Measurements from ENCODE around the gene OGA.

The OGA gene

DNA sequence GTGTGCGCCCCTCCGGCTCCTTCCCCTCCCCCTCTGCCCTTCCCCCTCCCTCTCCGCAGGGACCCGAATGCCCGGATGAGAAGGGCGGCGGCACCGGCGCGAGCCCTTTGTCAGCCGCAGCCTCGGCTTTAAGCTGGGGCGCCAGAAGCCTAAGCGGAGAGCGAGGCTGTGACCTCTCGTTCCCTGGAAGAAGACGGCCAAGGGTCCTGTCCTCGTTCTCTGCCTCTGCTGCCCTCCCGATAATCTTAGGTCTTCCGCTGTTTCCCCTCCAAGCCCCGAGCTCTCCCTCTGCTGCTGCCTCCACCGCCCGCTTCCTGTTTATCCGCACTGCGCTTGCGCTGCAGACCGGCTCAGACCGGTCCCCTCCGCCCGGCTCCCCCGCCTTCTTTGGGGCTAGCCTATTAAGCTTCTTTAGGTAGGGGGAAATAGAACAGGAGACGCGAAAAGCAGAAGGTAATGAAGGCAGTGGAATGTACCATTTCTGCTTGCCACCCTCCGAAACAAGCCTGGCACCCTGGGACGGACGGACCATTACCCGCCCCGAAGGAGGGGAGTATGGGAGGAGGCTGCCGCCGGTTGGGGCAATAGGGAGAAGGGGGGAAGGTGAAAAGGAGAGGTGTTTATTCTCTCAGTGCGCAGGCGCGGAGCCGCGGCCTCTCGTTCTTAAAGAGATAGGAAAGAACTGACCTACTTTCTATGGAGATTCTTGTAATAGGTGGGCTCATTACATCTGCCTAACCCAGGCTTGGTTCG is at the start of gene OGA:
OGA (minus strand) TSS at position 326 of the 753 bp plus-strand sequence. CDS start 422 bp downstream, outside the sequence.
- peak; percentile 98 for DNase-seq (ENCODE audit: low spot score)

DNA sequence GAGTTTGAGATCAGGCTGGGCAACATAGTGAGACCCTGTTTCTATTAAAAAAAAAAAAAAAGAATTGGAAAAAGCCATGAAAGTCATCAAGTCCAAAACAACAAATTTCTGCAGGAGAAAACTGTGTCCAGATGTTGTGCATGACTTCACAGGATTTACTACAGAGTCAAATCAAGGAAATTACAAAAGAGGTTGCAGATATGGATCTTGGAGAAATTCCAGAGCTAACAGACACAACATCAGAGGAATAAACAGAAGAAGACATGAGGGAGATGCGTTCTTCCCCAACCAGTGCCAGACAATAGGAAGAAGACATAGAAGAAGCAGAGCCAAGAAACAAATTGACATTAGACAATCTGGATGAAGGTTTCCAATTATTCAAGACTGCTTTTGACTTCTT is 49.7 kb upstream of the OGA start:
- DNase-seq (ENCODE audit: low spot score) = no peak

DNA sequence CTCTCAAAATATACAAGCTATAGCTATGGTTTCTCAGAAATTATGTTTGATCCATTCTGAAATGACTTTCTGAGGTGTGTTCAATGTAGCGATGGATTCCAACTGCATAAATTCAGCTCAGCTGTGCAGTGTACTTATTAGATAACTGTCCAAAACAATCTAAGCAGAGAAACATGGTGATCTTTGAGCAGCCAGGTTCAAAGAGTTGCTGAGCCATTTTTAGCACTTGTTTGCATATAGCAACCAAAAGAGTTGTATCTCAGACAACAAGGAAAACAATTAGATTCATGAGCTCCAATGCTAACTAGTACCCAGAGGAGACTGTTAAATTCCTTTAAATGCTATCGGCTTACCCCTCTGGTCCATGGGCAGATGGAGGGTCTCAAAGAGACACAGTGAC is 41.3 kb upstream of the OGA start:
- DNase-seq (ENCODE audit: low spot score) = no peak

DNA sequence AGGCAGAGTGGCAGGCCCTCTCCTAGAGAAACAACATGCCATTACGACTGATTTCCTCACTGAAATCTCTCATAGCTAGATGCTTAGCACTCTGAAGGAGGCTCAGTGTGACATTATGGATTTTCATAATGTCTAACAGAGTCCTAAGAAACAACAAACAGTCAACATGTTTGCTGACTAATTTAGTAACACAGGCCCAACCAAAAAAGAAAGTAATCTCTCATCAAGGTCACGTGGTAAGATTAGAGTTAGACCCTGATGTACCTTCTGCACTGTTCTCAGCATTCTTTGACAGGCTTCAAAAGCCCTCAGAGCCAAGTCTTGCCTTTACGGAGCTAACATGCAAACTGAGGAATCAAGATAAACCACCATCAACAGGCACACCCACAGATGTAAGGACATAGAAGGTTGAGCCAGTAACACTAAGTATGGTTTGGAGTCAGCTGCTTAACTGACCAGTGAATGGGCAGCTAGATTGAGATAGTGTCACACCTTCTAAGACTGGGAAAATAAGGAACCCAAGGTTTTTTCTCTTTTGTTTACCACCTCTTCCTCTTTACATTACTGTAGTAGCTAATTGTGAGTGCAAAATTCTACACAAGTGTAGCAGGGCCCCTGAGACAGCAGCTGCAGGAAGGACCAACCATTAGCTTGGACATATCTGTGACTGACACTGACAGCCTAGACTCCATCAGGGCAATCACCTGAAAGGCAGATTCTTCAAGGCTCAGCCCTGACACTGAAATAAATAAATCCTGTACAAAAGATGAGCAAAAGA is 40.7 kb upstream of the OGA start:
- DNase-seq (ENCODE audit: low spot score) = no peak

DNA sequence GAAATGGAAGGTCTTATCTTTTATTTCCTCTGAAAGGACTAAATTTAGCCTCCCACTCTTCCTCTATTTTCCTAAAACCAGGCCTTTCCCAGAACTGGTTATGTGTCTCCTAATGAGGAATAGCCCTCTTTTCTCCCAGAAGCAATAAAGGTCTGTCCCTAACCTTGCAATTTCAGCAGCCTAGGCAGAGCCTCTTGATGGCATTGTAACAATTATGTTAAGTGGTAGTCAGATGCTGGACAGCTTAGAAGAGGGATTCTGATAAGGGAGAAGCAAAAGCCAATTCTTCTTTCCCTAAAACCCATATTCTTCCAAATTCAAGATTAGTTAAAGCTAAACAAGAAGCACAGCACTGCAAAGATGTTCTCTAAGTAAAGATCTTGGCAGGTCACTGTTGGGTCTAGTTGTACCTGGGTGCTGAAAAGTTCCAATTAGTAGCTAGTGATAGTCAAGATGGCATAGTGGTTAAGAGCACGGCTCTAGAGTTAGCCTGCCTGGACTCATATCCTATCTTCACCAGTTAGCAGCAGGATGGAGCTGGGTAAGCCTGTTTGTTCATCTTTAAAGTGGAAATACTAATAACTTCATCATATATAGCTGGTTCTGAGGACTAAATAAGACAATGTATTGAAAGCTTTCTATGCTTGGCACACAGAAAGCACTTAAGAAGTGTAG is 39.7 kb upstream of the OGA start:
- DNase-seq (ENCODE audit: low spot score) = no peak

DNA sequence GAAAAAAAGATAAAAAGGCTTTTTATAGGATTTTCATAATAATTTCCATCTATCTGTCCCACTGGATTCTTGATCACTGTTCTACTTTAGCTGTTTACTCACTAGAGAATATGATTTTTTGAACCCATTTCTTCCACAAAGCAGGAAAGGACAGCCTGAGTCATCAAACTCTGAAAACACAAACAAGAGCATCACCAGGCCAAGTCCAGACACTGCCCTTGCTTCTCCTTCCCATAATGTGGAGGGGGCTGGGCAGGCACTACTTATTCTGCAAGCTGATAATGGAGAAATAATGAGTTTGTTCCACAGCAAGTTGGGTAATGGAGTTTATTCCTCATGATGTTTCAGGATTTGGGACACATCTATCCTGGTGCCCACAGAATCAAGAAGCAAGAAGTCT is 38.4 kb upstream of the OGA start:
- peak; percentile 68 for DNase-seq (ENCODE audit: low spot score)

DNA sequence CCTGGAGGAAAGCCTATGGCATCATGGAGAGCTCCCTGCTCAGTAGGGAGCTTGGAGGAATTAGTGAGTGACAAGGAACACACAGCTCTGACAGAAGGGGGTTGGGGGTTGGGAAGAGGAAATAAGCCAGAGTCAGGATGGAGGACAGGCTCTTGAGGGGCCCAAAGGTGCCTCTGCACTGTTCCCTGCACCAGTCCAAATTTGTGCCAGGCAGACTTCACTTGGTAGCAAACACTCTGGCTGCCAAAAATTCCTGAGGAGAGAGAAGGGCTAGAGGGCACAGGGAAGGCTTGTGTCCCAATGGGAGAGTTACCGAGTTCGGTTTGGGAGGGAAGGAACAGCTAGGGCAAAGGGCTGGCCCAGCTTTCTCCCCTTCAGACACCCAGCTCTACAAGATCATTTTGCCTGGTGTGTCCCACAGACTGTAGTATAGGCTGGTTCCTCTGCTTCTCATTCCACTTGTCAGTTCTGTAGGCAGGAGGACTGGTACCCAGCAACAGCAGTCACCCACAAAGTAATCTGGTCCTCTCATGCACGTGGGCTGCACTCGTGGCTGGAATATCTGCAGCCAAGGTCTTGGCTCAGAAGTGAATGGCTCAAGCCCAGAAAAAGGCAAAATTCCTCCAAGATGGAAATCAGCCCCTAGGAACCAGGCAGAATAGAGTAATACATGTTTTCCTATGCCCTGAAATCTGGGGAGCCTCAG is 33.3 kb upstream of the OGA start:
- DNase-seq (ENCODE audit: low spot score) = no peak

DNA sequence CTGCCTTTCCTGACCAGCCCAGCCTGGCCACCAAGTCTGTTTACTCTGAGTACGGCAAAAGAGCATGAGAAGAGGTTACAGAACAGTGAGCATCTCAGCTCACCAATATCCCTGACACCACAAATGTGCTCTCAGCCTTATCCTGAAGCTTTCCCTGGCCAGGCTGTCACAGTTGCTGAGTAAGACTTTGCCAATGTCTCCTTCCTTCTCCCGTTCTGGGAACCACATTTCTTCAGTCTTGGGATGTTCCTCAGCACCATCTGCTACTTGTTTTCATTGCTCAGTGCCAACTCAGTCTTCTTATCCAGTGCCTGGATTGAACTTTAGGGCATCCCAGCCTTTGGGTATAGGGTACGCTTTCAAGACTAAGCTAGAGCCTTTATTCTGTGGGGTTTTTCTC is 32.5 kb upstream of the OGA start:
- no peak for DNase-seq (ENCODE audit: low spot score)

DNA sequence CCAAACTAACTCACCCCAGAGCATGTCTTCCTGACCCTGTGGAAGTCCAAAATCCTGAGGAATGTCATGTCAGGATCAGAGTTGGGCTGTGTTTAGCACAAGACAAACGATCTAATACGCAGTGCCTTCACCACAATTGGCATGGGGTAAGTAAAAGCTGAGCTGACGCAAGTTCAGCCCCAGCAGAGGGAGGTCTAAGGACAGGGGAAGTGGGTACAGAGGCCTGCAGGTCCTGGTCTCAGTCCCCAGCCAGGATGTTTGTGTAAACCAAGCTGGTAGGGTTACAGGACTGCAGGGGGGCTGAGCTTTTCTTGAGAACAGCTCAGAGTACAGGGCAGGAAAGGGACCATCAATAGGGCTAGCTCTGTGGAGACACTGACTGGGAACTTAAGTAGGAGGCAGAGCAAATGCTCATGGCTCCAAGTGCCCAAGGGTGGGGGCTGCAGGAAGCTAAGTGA is 30.7 kb upstream of the OGA start:
- DNase-seq (ENCODE audit: low spot score) = no peak

DNA sequence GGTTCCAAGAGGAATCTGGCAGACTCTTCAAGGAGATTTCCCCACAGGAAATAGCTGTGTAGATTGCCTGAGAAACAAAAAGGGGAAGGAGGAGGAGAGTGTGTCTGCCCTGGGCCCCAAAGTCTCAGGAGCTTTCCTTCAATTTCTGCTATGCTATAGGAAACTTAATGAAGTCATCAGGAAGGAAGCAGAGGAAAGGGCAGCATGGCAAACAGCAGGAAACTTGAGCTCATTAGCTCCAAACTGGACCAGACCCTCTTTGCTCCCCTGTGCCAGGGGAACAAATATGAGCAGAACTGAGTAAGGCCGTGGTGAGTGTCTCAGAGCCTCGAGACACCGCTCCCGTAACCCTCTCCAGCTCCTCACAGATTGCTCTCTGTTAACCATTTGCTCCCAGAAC is 30.2 kb upstream of the OGA start:
- peak; percentile 56 for DNase-seq (ENCODE audit: low spot score)

DNA sequence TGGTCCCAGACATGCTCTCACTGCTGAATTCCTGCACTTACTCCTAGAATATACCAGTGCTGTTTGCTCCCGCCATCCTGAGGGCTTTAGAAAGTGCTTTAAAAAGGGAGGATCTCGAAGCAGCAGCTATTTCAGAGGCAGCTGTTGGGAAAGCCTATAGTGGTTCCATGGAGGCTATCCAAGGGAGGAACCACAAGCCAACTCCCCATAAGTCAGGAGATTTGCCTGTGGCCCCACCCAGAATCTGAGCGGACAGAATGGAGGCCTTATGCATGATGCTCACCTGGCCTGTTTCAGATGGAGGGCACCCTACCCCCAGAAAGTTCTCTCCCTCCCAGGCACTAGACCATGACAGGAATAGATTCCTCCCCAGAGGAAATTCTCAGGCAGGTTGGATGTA is 27.6 kb upstream of the OGA start:
- DNase-seq (ENCODE audit: low spot score) = no peak

DNA sequence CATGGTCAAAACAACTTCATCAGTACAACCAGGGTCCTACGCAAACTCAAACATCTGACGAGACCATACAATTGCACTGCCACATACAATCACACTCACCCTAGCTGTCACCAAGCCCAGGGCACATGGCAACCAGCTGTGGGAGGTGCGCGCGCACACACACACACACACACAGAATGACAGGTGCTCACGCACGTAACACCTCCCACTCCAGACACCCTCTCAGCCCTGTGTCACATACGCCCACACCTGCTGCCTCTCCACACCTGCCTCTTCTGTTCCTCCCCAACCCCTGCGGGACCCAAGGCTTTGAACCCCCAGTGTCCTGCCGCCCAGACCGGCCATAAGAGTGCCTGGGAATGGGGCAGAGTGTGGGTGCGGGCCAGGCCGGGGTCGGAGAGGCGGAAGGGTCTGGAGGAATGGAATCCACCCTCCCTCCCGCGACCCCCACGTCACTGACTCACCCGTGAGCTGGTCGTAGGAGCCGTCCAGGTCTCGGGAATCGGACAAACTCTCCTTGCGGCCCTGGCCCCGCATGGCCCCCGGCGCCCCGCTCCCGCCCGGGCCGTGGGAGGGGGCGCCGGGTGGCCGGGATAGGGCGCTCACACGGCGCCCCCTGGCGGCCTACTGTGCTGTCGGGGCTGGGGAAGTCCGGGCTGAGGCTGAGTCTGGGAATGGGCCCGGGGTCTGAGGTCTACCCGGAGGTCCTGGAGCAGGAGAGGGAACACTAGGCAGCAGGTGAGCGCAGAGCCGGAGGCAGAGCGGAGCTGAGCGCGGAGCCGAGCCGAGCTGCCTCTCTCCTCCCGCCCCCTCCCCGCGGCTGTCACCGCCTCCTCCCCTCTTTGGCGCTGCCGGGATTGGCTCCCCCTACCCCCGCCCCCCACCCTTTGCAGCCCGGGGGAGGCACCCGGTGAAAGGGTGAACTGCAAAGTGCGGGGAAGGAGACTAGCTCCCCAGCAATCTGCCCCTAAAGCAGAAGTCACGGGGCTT is 25.1 kb upstream of the OGA start, which contains the start of gene KCNIP2:
KCNIP2 (minus strand) TSS at position 769 of the 990 bp plus-strand sequence; CDS start at position 537, 232 bp downstream.
- no peak for DNase-seq (ENCODE audit: low spot score)

DNA sequence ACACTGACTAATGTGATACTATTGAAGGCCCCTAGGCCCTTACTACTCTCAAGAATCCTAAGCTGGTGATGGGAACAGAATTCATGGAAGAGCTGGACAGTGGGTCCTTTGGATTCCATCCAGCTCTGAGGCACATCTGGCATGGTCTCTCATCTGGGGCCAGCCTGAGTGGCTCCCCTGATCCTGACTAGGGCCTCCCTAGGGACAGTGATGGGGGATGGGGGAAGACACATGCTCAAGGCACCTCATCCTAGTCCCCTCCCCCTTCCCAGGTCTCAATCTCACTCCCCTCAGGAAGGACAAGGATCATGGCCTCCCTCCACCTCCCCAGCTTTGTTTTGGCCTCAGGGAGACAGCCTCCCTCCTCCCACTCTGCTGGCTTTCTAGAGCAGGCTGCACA is 23.6 kb upstream of the OGA start:
- no peak for DNase-seq (ENCODE audit: low spot score)

DNA sequence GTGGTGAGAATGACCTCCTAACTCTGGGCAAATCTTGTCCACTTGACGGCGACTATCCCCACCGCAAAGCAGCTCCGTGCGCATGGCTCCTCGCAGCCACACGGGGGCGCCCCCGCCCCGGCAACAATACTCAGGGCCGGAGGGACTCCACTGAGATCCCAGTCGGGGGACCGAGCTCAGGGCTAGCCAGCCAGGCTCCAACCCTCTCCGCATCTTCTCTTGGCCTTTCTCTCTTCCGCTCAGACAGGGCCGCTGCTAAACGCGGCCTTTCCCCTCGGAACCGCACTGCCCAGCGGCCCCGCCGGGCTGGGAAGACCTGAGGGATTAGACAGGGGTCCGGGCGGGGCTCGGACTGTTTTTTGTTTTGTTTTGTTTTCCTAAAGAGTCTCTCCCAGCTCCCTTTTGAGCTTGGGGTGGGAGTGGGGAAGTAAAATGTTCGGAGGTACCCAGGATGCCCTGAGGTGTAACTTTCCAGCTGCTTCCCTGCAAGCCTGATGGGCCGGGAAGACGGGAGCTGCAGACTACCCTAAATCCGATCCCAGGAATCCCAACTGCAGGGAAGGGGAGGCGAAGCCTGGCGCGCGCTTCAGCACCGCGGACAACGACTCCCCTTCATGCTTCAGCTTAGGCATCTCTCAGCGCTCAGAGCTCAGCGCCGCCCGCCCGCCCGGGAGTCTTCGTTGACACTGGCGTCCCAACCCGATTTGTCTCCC is 22.7 kb upstream of the OGA start:
- peak; percentile 86 for DNase-seq (ENCODE audit: low spot score)

DNA sequence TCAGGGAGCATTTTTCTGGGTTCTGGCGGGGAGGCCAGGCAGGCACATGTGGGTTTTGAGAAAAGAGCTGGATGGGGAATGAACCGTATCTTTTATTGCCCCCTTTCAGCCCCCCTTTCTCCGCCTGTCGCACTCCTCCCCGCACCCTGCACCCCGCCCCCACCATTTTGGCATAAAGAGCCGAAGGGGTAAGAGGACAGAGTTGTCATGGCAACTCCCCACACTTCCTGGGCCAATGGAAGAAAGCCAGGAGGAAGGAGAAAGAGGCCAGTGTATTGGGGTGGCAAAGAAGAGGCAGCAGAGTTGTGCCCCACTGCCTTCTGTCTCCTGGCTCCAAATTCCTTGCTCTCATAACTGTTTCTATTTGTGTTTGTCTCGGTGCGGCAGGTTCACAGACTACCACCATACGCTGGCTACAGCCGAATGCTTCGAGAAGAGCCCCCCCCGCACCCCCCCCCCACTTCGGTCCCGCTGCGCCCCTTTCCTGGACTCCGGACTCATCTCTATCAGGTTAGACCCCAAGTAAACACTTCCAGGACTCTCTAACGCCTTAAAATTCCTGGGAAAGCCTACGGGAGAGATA is 21.9 kb upstream of the OGA start:
- DNase-seq (ENCODE audit: low spot score) = no peak

DNA sequence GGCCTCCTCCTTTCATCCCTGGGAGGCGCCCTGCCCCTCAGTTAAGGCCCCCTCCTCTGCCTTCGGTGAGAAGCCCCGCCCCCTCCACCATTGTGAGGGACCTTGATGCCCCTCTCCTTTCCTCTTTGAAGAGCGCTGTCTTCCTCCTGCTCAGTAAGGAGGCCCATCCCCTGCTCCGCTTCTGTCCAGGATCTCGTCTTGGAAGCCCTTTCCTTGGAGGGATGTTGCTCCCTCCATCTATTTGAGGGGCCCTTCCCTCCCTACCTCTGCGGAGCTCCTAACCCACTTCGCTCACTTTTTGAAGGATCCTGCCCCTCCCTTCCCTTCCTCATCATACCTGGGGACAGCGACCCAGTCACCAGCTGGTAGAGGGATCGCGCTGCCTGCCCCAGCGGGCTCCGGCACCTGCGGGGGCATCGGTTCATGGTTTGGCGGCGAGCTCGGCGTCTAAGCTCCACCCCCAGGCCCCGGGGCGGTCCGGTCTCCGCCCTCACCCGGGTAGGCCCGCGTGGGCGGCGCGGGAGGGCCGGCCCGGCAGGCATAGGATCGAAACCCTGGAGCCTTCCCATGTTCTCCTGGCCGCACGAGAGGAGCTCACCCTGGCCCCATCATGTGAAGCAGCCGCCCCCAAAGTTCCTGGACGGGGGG is 21.3 kb upstream of the OGA start:
- DNase-seq (ENCODE audit: low spot score) = no peak

DNA sequence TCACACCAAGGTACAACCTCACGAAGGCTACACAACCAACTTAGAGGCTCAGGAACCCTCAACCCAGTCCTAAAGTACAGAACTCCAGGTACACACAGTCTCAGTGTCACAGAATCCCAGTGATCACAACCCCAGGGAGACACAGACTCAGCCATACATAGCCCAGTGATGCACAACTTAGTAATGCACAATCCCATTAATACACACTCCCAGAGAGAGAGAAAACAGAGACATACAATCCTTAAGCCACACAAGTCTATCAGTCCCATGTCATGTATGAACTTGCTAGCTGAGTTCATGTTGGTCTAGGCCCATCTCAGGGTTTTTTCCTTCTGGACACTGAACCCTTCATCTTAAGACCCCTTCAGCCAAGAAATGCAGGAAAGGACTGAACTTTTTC is 20.8 kb upstream of the OGA start:
- no peak for DNase-seq (ENCODE audit: low spot score)

DNA sequence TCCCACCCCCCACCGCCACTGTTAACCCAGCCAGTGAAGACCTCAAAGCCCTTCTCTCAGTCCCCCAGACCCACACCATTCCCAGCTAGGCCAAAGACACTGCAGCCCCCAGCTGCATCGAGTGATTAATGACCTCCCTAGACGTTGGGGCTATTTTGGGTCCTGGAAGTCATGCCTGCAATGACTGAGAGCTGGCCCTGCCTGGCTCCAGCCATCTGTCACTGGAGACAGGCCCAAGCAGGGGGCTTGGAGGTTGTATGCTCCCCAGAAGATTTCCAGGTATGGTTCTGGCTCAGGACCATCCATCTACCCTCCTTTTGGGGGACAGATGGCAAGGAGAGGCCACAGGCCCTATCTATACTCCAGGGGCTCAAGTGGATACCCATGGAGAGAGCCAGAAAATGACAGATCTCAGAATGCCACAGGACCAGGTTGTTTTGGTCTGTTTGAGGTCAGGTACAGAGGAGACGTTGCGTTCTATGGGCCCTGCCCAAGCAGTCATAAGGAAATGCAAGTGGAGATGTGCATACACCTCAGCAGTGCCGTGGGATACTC is 20.2 kb upstream of the OGA start:
- DNase-seq (ENCODE audit: low spot score) = no peak

DNA sequence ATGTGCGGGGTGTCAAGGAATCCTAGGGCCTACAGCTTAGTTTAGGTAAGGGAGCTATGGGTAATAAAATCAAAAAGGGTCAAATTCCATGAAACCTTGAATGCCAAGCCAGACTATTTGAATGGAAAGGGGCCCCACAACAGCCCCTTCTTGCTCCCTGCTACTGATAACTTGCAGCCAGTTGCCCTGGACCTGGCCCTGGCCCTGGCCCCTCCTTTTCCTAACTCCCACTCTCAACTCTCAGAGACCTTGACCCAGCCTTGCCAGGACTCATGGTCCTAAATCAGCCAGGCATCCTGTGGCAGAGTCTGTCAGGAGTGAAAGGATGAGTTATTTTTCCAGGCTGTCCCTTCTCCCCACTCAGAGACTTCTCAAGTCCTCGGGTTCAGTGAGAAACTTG is 19.5 kb upstream of the OGA start:
- DNase-seq (ENCODE audit: low spot score) = no peak

Data from kidney capillary endothelial cell (primary cell).